Thoracic aorta (tissue), 2 donors: ENCODE measurements around the gene NFXL1. TPM values are rescaled to one million over a fixed set of nuclear protein-coding genes. Genes with fewer than 3 reads are reported as not detected.

ENCODE experiments used
- ATAC-seq: fragments of 150-250 bp; one replicate; pipeline ENCODE4 v1.8.0; 2017; ENCODE audit warnings: low read depth; ENCODE audit not compliant: insufficient number of reproducible peaks, low FRiP score
- DNase-seq: peaks from one replicate; pipeline ENCODE4 v3.0.0-alpha.2; 2020; ENCODE audit warnings: low spot score
- H3K27ac ChIP-seq, 2 donors: fragments of 200-600 bp; sonication (generic); 1 replicate in 1 of 2; 2 replicates in 1 of 2; pipeline ENCODE4 v1.5.1; 2016; ENCODE audit warnings: mild to moderate bottlenecking in 2 of 2, moderate library complexity in 2 of 2
- H3K27me3 ChIP-seq: fragments of 200-600 bp; sonication (generic); replicated peaks from 2 replicates; pipeline ENCODE4 v1.6.0; 2016; ENCODE audit warnings: mild to moderate bottlenecking; ENCODE audit not compliant: insufficient read depth
- H3K36me3 ChIP-seq: fragments of 200-600 bp; sonication (generic); one replicate; pipeline ENCODE4 v1.5.1; 2016
- H3K4me1 ChIP-seq, 2 donors: fragments of 200-600 bp; sonication (generic); 1 replicate in 1 of 2; 2 replicates in 1 of 2; pipeline versions ENCODE4 v1.5.1 to v1.6.0; 2016; ENCODE audit warnings: low read depth in 2 of 2, mild to moderate bottlenecking in 1 of 2; ENCODE audit not compliant: control insufficient read depth in 1 of 2
- H3K4me3 ChIP-seq: fragments of 200-600 bp; sonication (generic); 2 replicates; pipeline ENCODE4 v1.5.1; 2016; ENCODE audit warnings: mild to moderate bottlenecking
- H3K9me3 ChIP-seq: fragments of 200-600 bp; sonication (generic); 2 replicates; pipeline ENCODE4 v1.5.1; 2016
- CTCF ChIP-seq: fragments of 200-600 bp; sonication (generic); IDR thresholded peaks from one replicate; pipeline ENCODE4 v1.5.1; 2019; ENCODE audit warnings: antibody characterized with exemption
- total RNA-seq, 2 donors: library from RNA; depleted of rRNA; stranded (reverse); fragments of >200 nt; gene quantifications; one replicate each; pipeline versions ENCODE4 v1.1.0 to v1.2.3, GENCODE V29; 2016

Gene NFXL1
- total RNA-seq, 2 donors from 2014 or later, result 5.6 to 13.1 TPM

- no peak overlapping the region for H3K27ac ChIP-seq
- ATAC-seq, result no peak
- no peaks in the 10 kb centered on the region for H3K4me1 ChIP-seq
- H3K27me3 ChIP-seq, result no peaks in the 10 kb centered on the region
- no peaks in the 10 kb centered on the region for H3K36me3 ChIP-seq
- H3K9me3 ChIP-seq, result no peaks in the 10 kb centered on the region
- DNase-seq, result no peak
- no peak overlapping the region for H3K4me3 ChIP-seq
- TF ChIP-seq CTCF, result no peak
Measured at GRCh38 chr4:47863486-47863885, 50.9 kb downstream of the NFXL1 start.

GRCh38 chr4:47862297-47862696 is 52.1 kb downstream of the NFXL1 start:
- no peak for ATAC-seq
- H3K4me1 ChIP-seq, result no peaks in the 10 kb centered on the region
- no peak for DNase-seq
- no peak overlapping the region for H3K27ac ChIP-seq
- no peaks in the 10 kb centered on the region for H3K36me3 ChIP-seq
- no peaks in the 10 kb centered on the region for H3K27me3 ChIP-seq
- TF ChIP-seq CTCF, result no peak
- H3K4me3 ChIP-seq, result no peak overlapping the region
- no peaks in the 10 kb centered on the region for H3K9me3 ChIP-seq

DNA sequence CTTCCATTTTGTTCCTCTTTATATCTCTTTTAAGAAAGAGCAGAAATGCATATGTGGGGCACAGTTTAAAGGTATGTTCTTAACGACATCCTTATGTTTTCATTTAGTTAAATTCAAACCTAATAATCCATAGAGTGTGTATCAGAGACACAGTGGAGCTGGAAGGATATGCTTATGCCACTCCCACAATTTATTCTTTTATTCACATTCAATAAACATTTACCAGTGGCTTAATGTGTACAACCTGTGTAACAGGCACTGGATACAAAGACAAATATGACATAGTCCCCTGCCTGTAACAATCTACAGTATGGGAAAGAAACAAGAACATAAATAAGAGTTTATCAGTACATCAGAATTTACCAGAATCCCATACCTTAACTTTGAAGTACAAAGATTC is 54.1 kb downstream of the NFXL1 start:
- DNase-seq (no peak), ATAC-seq (no peak)
- Histone ChIP-seq H3K36me3 (no peaks in the 10 kb centered on the region), H3K4me1 (no peaks in the 10 kb centered on the region), H3K4me3 (no peak overlapping the region), H3K9me3 (no peaks in the 10 kb centered on the region), H3K27me3 (no peaks in the 10 kb centered on the region), H3K27ac (no peak overlapping the region)
- TF ChIP-seq CTCF, result no peak

DNA sequence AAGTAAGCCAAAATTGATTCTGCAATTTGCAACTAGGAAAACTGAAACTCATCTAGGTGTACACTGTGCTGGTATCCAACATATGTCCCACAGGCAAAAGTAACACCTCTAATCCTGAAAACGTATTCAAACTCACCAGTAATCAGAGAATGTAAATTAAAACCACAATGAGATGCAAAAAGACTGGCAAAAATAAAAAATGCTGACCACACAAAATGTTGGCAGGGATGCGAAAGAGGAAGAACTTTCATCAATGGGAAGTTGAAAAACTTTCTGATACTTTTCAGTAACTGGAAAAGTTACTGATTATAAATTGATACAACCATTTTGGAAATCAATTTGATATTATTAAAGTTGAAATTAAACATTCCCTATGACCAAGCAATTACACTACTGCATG is 56.4 kb downstream of the NFXL1 start:
- no peak for TF ChIP-seq CTCF
- ATAC-seq, result no peak
- H3K4me1 ChIP-seq, result no peaks in the 10 kb centered on the region

DNA sequence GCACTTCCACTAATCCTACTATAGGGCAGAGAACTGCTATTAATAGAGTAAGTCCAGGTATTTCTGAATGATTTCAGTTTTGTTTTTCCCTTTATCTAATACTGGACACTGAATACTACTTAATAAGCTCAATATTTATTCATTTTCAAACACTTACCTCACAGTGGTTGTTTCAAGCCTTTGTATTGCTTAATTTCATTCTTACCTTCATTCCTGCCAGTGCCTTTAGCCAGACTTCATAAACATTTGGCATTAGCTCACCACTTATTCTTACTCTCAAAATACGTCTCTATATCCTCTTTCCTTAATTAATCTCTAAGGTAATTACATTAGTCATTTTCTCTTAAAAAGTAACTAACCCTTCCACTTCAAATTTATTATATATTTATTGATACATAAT is 57.7 kb downstream of the NFXL1 start:
- Histone ChIP-seq H3K36me3 (no peaks in the 10 kb centered on the region), H3K27me3 (no peaks in the 10 kb centered on the region), H3K9me3 (no peaks in the 10 kb centered on the region), H3K4me1 (peaks cover 0 to 8% of the 10 kb centered on the region in 2 donors), H3K4me3 (no peak overlapping the region), H3K27ac (no peak overlapping the region)
- no peak for DNase-seq
- TF ChIP-seq CTCF, result no peak
- no peak for ATAC-seq

More for the DNA sequence above, 56.4 kb downstream of the NFXL1 start:
- H3K4me3 ChIP-seq, result no peak overlapping the region
- H3K9me3 ChIP-seq, result no peaks in the 10 kb centered on the region
- H3K36me3 ChIP-seq, result no peaks in the 10 kb centered on the region
- no peak overlapping the region for H3K27ac ChIP-seq
- no peaks in the 10 kb centered on the region for H3K27me3 ChIP-seq
- DNase-seq, result no peak
